Right atrium auricular region (tissue), 2 donors: ENCODE measurements around the gene MFAP2. TPM values are rescaled to one million over a fixed set of nuclear protein-coding genes. Genes with fewer than 3 reads are reported as not detected.

Experiments used
- DNase-seq: peaks from one replicate; pipeline ENCODE4 v3.0.0-alpha.2; 2019; ENCODE audit warnings: low spot score
- H3K27ac ChIP-seq, 2 donors: fragments of 200-600 bp; sonication (generic); 1 replicate in 1 of 2; 2 replicates in 1 of 2; pipeline ENCODE4 v1.5.1; 2016 to 2019
- H3K27me3 ChIP-seq, 2 donors: fragments of 200-600 bp; sonication (generic); one replicate each; pipeline versions ENCODE4 v1.5.1 to v1.6.0; 2017 to 2019
- H3K36me3 ChIP-seq: fragments of 200-600 bp; sonication (generic); one replicate; pipeline ENCODE4 v1.5.1; 2016
- H3K4me1 ChIP-seq, 2 donors: fragments of 200-600 bp; sonication (generic); one replicate each; pipeline versions ENCODE4 v1.5.1 to v1.6.0; 2017 to 2019
- H3K4me3 ChIP-seq, 2 donors: fragments of 200-600 bp; sonication (generic); 1 replicate in 1 of 2; 2 replicates in 1 of 2; pipeline ENCODE4 v1.5.1; 2017 to 2019; ENCODE audit warnings: mild to moderate bottlenecking in 1 of 2, moderate library complexity in 1 of 2
- H3K9me3 ChIP-seq, 2 donors: fragments of 200-600 bp; sonication (generic); one replicate each; pipeline ENCODE4 v1.5.1; 2019
- total RNA-seq, 2 donors: library from RNA; depleted of rRNA; stranded (reverse); fragments of >200 nt; gene quantifications; one replicate each; pipeline ENCODE4 v1.1.0, GENCODE V29; 2016
- TF ChIP-seq, protein P1 (sequence below), 2 donors: fragments of 200-600 bp; sonication (generic); IDR thresholded peaks; one replicate each; pipeline ENCODE4 v1.5.1; 2019; ENCODE audit warnings: antibody characterized with exemption in 2 of 2

Gene MFAP2
- total RNA-seq, 2 donors from 2014 or later: 5.5 to 8.6 TPM

- Histone ChIP-seq H3K9me3 (no peaks in the 10 kb centered on the region), H3K27ac (no peak overlapping the region), H3K27me3 (no peaks in the 10 kb centered on the region), H3K4me3 (peak overlapping the region in 1 of 2 donors; percentile 42), H3K4me1 (peaks cover 0 to 13% of the 10 kb centered on the region in 2 donors), H3K36me3 (peaks cover 10% of the 10 kb centered on the region)
- DNase-seq: no peak
- TF ChIP-seq, protein P1, sequence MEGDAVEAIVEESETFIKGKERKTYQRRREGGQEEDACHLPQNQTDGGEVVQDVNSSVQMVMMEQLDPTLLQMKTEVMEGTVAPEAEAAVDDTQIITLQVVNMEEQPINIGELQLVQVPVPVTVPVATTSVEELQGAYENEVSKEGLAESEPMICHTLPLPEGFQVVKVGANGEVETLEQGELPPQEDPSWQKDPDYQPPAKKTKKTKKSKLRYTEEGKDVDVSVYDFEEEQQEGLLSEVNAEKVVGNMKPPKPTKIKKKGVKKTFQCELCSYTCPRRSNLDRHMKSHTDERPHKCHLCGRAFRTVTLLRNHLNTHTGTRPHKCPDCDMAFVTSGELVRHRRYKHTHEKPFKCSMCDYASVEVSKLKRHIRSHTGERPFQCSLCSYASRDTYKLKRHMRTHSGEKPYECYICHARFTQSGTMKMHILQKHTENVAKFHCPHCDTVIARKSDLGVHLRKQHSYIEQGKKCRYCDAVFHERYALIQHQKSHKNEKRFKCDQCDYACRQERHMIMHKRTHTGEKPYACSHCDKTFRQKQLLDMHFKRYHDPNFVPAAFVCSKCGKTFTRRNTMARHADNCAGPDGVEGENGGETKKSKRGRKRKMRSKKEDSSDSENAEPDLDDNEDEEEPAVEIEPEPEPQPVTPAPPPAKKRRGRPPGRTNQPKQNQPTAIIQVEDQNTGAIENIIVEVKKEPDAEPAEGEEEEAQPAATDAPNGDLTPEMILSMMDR (IDR thresholded peaks at IDR 0.05): no peak
These were observed 18.9 kb downstream of the MFAP2 start for GRCh38 chr1:16961297-16962133.

GRCh38 chr1:16960560-16961296 is 19.7 kb downstream of the MFAP2 start:
- peak; percentile 82 for DNase-seq
- TF ChIP-seq, protein P1 (IDR thresholded peaks at IDR 0.05): peak; percentile 52 to 71

GRCh38 chr1:16958475-16958874 is 21.9 kb downstream of the MFAP2 start:
- Histone ChIP-seq H3K4me3 (no peak overlapping the region), H3K27me3 (no peaks in the 10 kb centered on the region), H3K27ac (no peak overlapping the region), H3K36me3 (no peaks in the 10 kb centered on the region), H3K4me1 (peaks cover 0 to 9% of the 10 kb centered on the region in 2 donors), H3K9me3 (no peaks in the 10 kb centered on the region)
- no peak for DNase-seq
- TF ChIP-seq, protein P1 (IDR thresholded peaks at IDR 0.05): no peak

More at GRCh38 chr1:16960560-16961296, 19.7 kb downstream of the MFAP2 start:
- Histone ChIP-seq H3K27ac (peak overlapping the region; percentile 23 to 39), H3K27me3 (no peaks in the 10 kb centered on the region), H3K36me3 (peaks cover 2% of the 10 kb centered on the region), H3K4me1 (peaks cover 0 to 9% of the 10 kb centered on the region in 2 donors), H3K9me3 (no peaks in the 10 kb centered on the region), H3K4me3 (peak overlapping the region; percentile 10 to 42)

GRCh38 chr1:16957731-16958130 is 22.7 kb downstream of the MFAP2 start:
- DNase-seq: no peak
- H3K27me3 ChIP-seq: no peaks in the 10 kb centered on the region
- TF ChIP-seq, protein P1 (IDR thresholded peaks at IDR 0.05): no peak
- H3K4me1 ChIP-seq: peaks cover 0 to 9% of the 10 kb centered on the region in 2 donors
- no peaks in the 10 kb centered on the region for H3K36me3 ChIP-seq
- no peak overlapping the region for H3K4me3 ChIP-seq
- no peak overlapping the region for H3K27ac ChIP-seq
- H3K9me3 ChIP-seq: no peaks in the 10 kb centered on the region

- Histone ChIP-seq H3K4me1 (peaks cover 0 to 9% of the 10 kb centered on the region in 2 donors), H3K4me3 (no peak overlapping the region), H3K27me3 (no peaks in the 10 kb centered on the region), H3K27ac (no peak overlapping the region), H3K9me3 (no peaks in the 10 kb centered on the region), H3K36me3 (no peaks in the 10 kb centered on the region)
- TF ChIP-seq, protein P1 (IDR thresholded peaks at IDR 0.05): no peak
- DNase-seq: no peak
These were observed 23.6 kb downstream of the MFAP2 start for GRCh38 chr1:16956775-16957174.
